Measurements from ENCODE around the gene PHYH. TPM values are rescaled to one million over a fixed set of nuclear protein-coding genes. Genes with fewer than 3 reads are reported as not detected.

Gene PHYH
- total RNA-seq, 2 experiments from 2014 or later: 8.5 to 10.0 TPM

- Mint-ChIP-seq H3K36me3 (ENCODE audit: low read depth) (no peaks in the 10 kb centered on the region), H3K4me1 (ENCODE audit: low read depth) (no peaks in the 10 kb centered on the region), H3K27ac (no peak overlapping the region), H3K9me3 (no peaks in the 10 kb centered on the region), H3K4me3 (no peak overlapping the region), H3K27me3 (no peaks in the 10 kb centered on the region)
- CTCF ChIA-PET: no interaction called here
- peaks cover 0 to 2% of the 10 kb centered on the region in 2 experiments for H3K27me3 ChIP-seq (ENCODE audit: control insufficient read depth in 1 of 2, insufficient read depth in 2 of 2, low read length in 2 of 2)
- H3K9me3 ChIP-seq (ENCODE audit: control insufficient read depth in 1 of 2, insufficient read depth in 1 of 2, low read length in 2 of 2): no peaks in the 10 kb centered on the region
- H3K4me3 ChIP-seq (ENCODE audit: low read length): no peak overlapping the region
- no peaks in the 10 kb centered on the region for H3K36me3 ChIP-seq (ENCODE audit: insufficient read depth, low read length)
- H3K27ac ChIP-seq (ENCODE audit: low read depth in 1 of 2, low read length in 2 of 2): no peak overlapping the region
- H3K4me1 ChIP-seq (ENCODE audit: insufficient read depth, low read length): no peaks in the 10 kb centered on the region
- ATAC-seq (ENCODE audit: poor library complexity) (no peak), DNase-seq (no peak)
- intact Hi-C loops (cut with DNase I, micrococcal nuclease): no loop called here
- POLR2A ChIA-PET: no interaction called here
- TF ChIP-seq CTCF (IDR thresholded peaks at IDR 0.05): no peak
Measured at GRCh38 chr10:13231190-13231589, 68.7 kb downstream of the PHYH start.

Other genes starting within 250 kb of the PHYH start
- 10 to 100 TPM; 86.8 to 99.6 TPM for gene OPTN, start 199.9 kb downstream of the PHYH start, total RNA-seq
- gene MCM10, start 138.5 kb downstream of the PHYH start, total RNA-seq: under 1 TPM; 0.16 to 0.50 TPM
- not detected for gene UCMA, start 65.7 kb downstream of the PHYH start, total RNA-seq
- 10 to 100 TPM; 13.1 to 17.9 TPM for gene SEPHS1, start 48.2 kb upstream of the PHYH start, total RNA-seq
- gene BEND7, start 228.9 kb upstream of the PHYH start, total RNA-seq: not detected

Measured in CD4-positive, alpha-beta T cell (primary cell).